Measurements from ENCODE around the gene JAK1. TPM values are rescaled to one million over a fixed set of nuclear protein-coding genes. Genes with fewer than 3 reads are reported as not detected.
"Not testable (repeated sequence)": the region's sequence is repeated elsewhere in the genome, so short reads cannot be mapped to it uniquely, and the experiment has no call there.

The JAK1 gene
- total RNA-seq, 1 experiment from 2014 or later = 138 TPM

GRCh38 chr1:65002156-65002507 lies 35.8 kb upstream of the JAK1 start:
- ChIA-PET CTCF (interaction anchor here (1.4 kb wide), 1 partner anchor 19 kb away, joined by 4 read pairs; no protein-coding TSS in a partner anchor), POLR2A (interaction anchor here (0.6 kb wide), 1 partner anchor 23 kb away, joined by 4 read pairs; no protein-coding TSS in a partner anchor)
- intact Hi-C loops (cut with micrococcal nuclease; ENCODE audit: unreplicated experiment) (loop anchor here (1.0 to 2.0 kb wide), 2 partner anchors 19 to 39 kb away; no protein-coding TSS in a partner anchor), in situ Hi-C loops (cut with HindIII; ENCODE audit: low pct_unique_long_range_greater_than_20kb, low sequenced_read_pairs) (no loop called here)
- peaks cover 5% of the 10 kb centered on the region for H3K4me1 ChIP-seq (ENCODE audit: control insufficient read depth, insufficient read depth, low read length)
- BruUV-seq (replicated peaks) = no TSS peak
- H3K27ac ChIP-seq (ENCODE audit: low read length) = peak overlapping the region; percentile 81
- no peaks in the 10 kb centered on the region for H3K36me3 ChIP-seq (ENCODE audit: control insufficient read depth, insufficient read depth, low read length)
- H3K27me3 ChIP-seq (ENCODE audit: control insufficient read depth, insufficient read depth, low read length) = no peaks in the 10 kb centered on the region; the same call in 1 of the 2 replicates
- peak overlapping the region; percentile 54 to 69 for H3K4me3 ChIP-seq (ENCODE audit: low read depth in 2 of 2, low read length in 2 of 2)
- H3K9me3 ChIP-seq (ENCODE audit: control insufficient read depth, insufficient read depth, low read depth, low read length) = no peaks in the 10 kb centered on the region
- ATAC-seq (peak; percentile 49), DNase-seq (ENCODE audit: low read depth, low spot score) (no peak)
- no peak for TF ChIP-seq SIN3A (IDR thresholded peaks at IDR 0.05; ENCODE audit: borderline replicate concordance, insufficient read depth, low read depth, low read length)
- TF ChIP-seq, protein P1, sequence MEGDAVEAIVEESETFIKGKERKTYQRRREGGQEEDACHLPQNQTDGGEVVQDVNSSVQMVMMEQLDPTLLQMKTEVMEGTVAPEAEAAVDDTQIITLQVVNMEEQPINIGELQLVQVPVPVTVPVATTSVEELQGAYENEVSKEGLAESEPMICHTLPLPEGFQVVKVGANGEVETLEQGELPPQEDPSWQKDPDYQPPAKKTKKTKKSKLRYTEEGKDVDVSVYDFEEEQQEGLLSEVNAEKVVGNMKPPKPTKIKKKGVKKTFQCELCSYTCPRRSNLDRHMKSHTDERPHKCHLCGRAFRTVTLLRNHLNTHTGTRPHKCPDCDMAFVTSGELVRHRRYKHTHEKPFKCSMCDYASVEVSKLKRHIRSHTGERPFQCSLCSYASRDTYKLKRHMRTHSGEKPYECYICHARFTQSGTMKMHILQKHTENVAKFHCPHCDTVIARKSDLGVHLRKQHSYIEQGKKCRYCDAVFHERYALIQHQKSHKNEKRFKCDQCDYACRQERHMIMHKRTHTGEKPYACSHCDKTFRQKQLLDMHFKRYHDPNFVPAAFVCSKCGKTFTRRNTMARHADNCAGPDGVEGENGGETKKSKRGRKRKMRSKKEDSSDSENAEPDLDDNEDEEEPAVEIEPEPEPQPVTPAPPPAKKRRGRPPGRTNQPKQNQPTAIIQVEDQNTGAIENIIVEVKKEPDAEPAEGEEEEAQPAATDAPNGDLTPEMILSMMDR (IDR thresholded peaks at IDR 0.05) = no peak
- TF ChIP-seq, protein P2, sequence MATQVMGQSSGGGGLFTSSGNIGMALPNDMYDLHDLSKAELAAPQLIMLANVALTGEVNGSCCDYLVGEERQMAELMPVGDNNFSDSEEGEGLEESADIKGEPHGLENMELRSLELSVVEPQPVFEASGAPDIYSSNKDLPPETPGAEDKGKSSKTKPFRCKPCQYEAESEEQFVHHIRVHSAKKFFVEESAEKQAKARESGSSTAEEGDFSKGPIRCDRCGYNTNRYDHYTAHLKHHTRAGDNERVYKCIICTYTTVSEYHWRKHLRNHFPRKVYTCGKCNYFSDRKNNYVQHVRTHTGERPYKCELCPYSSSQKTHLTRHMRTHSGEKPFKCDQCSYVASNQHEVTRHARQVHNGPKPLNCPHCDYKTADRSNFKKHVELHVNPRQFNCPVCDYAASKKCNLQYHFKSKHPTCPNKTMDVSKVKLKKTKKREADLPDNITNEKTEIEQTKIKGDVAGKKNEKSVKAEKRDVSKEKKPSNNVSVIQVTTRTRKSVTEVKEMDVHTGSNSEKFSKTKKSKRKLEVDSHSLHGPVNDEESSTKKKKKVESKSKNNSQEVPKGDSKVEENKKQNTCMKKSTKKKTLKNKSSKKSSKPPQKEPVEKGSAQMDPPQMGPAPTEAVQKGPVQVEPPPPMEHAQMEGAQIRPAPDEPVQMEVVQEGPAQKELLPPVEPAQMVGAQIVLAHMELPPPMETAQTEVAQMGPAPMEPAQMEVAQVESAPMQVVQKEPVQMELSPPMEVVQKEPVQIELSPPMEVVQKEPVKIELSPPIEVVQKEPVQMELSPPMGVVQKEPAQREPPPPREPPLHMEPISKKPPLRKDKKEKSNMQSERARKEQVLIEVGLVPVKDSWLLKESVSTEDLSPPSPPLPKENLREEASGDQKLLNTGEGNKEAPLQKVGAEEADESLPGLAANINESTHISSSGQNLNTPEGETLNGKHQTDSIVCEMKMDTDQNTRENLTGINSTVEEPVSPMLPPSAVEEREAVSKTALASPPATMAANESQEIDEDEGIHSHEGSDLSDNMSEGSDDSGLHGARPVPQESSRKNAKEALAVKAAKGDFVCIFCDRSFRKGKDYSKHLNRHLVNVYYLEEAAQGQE (IDR thresholded peaks at IDR 0.05; ENCODE audit: insufficient read depth in 1 of 2, low read depth in 2 of 2, low read length in 1 of 2) = no peak
- no peak for TF ChIP-seq POLR2AphosphoS5 (IDR thresholded peaks at IDR 0.05; ENCODE audit: low read depth, low read length)
- no peak for TF ChIP-seq TCF7L2 (IDR thresholded peaks at IDR 0.05; ENCODE audit: low read depth, low read length)

GRCh38 chr1:65001231-65001792 lies 35.0 kb upstream of the JAK1 start:
- Histone ChIP-seq H3K27me3 (ENCODE audit: control insufficient read depth, insufficient read depth, low read length) (no peaks in the 10 kb centered on the region; the same call in 1 of the 2 replicates), H3K4me1 (ENCODE audit: control insufficient read depth, insufficient read depth, low read length) (peaks cover 5% of the 10 kb centered on the region), H3K36me3 (ENCODE audit: control insufficient read depth, insufficient read depth, low read length) (no peaks in the 10 kb centered on the region), H3K27ac (ENCODE audit: low read length) (no peak overlapping the region), H3K4me3 (ENCODE audit: low read depth in 2 of 2, low read length in 2 of 2) (no peak overlapping the region), H3K9me3 (ENCODE audit: control insufficient read depth, insufficient read depth, low read depth, low read length) (no peaks in the 10 kb centered on the region)
- no peak for DNase-seq (ENCODE audit: low read depth, low spot score)
- TF ChIP-seq, protein P2 (IDR thresholded peaks at IDR 0.05; ENCODE audit: insufficient read depth in 1 of 2, low read depth in 2 of 2, low read length in 1 of 2) = no peak
- TF ChIP-seq POLR2AphosphoS5 (IDR thresholded peaks at IDR 0.05; ENCODE audit: low read depth, low read length) (no peak), TCF7L2 (IDR thresholded peaks at IDR 0.05; ENCODE audit: low read depth, low read length) (no peak)
- no TSS peak for BruUV-seq (replicated peaks)
- intact Hi-C loops (cut with micrococcal nuclease; ENCODE audit: unreplicated experiment) (no loop called here), in situ Hi-C loops (cut with HindIII; ENCODE audit: low pct_unique_long_range_greater_than_20kb, low sequenced_read_pairs) (no loop called here)
- ChIA-PET POLR2A (interaction anchor here (0.6 kb wide), 1 partner anchor 28 kb away, joined by 4 read pairs; no protein-coding TSS in a partner anchor), CTCF (no interaction called here)
- no peak for ATAC-seq

GRCh38 chr1:64998425-64998948 lies 32.1 kb upstream of the JAK1 start:
- CTCF ChIA-PET; POLR2A ChIA-PET; intact Hi-C loops (cut with micrococcal nuclease; ENCODE audit: unreplicated experiment); ATAC-seq; H3K27me3 ChIP-seq (ENCODE audit: control insufficient read depth, insufficient read depth, low read length); in situ Hi-C loops (cut with HindIII; ENCODE audit: low pct_unique_long_range_greater_than_20kb, low sequenced_read_pairs); H3K4me1 ChIP-seq (ENCODE audit: control insufficient read depth, insufficient read depth, low read length); H3K36me3 ChIP-seq (ENCODE audit: control insufficient read depth, insufficient read depth, low read length); DNase-seq (ENCODE audit: low read depth, low spot score); BruUV-seq (replicated peaks); H3K4me3 ChIP-seq (ENCODE audit: low read depth in 2 of 2, low read length in 2 of 2); H3K9me3 ChIP-seq (ENCODE audit: control insufficient read depth, insufficient read depth, low read depth, low read length); H3K27ac ChIP-seq (ENCODE audit: low read length): not testable (repeated sequence)

All from Panc1 (cell line).